Fibroblast of mammary gland (primary cell): ENCODE measurements around the gene GSTM3.
A peak's percentile ranks its signal among the peaks of the same experiment; 100 is the strongest.

Experiments
- DNase-seq: peaks from one replicate; pipeline ENCODE4 v3.0.0-alpha.2; 2010; ENCODE audit warnings: low read depth
- H3K4me3 ChIP-seq: 2 replicates; pipeline ENCODE4 v1.5.1; 2011; ENCODE audit warnings: low read depth, mild to moderate bottlenecking, low read length, moderate library complexity; ENCODE audit not compliant: control insufficient read depth
- TF ChIP-seq, protein P1 (sequence below): conservative IDR thresholded peaks from 2 replicates; pipeline ENCODE4 v1.5.1; 2011; ENCODE audit warnings: low read depth, low read length, inconsistent platforms; ENCODE audit not compliant: control insufficient read depth, insufficient read depth

GSTM3 gene

DNA sequence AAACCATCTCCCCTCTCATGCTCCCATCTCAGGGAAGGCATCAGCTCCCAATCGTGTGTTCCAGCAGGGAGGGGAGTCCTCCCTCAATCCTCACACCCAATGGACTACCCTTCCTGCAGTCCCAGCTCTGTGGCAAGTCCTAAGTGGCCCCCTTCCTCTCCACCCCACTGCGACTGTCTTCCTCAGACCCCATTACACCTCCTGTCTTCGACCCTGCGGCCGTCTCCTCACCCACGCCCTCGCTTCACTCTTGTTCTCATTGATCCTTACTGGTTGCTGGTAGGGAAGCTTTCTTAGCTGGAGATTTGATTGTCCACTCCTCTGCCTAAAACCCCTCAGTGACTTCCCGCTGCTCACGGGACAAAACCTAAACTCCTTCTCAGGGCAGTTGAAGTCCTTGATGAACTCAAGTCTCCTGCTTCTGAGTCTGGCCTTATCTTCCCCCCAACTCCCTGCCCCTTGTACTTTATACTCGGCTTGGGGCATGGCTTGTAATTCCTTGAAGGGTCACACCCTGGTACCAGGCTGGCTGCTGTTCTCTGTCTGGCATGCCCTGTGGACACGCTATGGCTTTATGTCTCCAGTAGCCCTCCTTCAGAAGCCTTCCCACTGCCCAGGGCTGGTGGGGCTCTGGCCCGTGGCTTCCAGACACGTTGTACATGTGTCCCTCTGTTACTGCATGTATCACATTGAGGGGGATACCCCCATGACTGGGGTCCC is 25.2 kb upstream of the GSTM3 start:
- DNase-seq, result no peak
- H3K4me3 ChIP-seq, result no peak overlapping the region
- TF ChIP-seq, protein P1, sequence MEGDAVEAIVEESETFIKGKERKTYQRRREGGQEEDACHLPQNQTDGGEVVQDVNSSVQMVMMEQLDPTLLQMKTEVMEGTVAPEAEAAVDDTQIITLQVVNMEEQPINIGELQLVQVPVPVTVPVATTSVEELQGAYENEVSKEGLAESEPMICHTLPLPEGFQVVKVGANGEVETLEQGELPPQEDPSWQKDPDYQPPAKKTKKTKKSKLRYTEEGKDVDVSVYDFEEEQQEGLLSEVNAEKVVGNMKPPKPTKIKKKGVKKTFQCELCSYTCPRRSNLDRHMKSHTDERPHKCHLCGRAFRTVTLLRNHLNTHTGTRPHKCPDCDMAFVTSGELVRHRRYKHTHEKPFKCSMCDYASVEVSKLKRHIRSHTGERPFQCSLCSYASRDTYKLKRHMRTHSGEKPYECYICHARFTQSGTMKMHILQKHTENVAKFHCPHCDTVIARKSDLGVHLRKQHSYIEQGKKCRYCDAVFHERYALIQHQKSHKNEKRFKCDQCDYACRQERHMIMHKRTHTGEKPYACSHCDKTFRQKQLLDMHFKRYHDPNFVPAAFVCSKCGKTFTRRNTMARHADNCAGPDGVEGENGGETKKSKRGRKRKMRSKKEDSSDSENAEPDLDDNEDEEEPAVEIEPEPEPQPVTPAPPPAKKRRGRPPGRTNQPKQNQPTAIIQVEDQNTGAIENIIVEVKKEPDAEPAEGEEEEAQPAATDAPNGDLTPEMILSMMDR, result no peak

DNA sequence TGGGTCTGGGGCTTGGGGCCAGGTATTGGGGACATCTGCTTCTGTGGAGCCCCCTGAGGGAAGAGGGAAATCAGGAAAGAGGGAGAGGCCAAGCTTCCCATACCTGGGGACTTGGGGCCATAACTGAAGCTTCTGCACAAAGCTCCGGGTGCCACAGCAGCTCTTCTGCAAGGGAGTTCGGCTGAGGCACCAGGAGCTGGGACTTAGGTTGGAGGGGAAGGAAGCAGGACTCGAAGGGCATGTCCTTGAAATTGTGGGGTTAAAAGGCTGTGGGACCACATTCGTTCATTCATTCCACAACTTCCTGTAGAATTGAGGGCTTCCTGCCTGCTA is 24.6 kb upstream of the GSTM3 start:
- no peak for DNase-seq
- TF ChIP-seq, protein P1, result no peak
- no peak overlapping the region for H3K4me3 ChIP-seq

DNA sequence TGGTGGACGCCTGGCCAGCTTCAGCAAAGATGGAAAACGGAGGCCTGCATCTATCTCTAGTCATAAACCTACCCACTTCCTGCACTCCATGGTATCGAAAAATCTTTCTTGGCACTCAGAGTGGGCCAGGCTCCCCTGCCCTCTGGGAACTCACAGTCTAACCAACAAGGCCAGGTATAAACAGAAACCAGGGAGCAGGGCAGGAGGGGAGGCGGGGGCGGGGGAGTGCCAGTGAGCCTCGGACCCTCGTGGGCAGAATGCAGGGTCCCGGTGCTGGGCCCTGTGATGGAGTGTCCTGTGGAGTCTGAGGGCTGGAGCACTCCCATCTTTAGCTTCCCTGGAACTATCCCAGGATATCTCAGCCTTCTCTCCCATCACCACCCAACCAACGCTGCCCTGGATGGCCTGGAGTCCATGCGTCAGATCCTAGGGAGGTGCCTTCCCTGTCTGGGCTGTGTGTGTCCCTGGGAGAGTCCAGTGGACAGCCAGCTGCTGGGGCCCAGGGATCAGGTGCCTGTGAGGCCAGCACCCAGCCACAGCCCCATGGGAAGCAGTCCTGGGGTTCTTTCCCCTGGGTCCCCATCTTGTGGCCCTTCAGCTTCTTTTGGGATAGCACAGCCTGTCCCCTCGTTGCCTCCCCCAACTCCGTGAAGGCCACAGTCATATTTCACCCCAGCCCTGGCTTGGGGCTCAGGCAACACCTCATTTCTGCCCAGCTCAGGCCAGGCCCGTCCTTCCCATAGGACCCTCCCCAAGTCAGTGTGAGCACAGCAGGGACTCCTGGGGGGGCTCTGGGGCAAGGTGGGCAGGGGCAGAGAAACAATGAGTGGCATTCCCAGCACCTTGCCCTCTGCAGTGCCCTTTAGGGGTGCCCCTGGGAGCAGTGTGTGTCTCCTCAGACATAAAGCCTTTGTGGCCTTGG is 24.0 kb upstream of the GSTM3 start:
- no peak overlapping the region for H3K4me3 ChIP-seq
- no peak for DNase-seq
- TF ChIP-seq, protein P1, result no peak

DNA sequence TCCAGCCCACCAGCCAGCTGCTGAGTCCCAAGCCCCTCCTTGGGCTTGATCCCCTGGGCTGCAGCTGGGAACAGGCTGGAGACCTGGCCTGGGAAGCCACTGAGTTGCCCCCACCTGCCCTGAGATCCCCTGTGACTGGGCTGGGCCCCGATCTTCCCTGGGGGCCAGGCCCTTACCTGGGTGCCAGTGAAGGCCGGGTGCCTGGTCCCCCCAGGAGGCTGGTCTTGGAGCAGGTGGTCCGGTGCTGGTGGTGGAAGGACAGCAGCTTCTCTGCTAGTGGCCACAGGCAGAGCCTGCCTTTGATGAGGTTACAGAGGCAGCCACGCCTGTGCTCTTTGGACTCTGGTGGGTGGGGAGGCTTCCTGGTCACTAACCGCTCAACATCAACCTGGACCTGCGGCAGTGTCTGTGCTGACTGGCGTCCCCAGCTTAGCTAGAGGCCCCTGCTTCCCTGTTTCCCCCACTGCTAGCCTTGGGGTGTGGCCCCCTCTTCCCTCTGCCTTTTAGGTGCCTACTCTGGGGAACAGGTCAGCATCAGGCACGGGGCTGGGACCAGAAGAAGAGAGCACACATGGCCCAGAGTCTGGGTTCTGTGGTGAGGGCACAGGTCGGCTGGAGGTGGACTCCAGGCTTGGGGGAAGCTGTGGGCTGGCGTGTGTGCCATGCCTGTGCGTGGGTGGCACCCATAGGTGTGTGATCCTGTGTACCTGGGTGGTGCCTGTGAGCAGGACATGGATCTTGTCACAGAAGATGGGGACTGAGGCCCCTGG is 23.0 kb upstream of the GSTM3 start, which contains the start of gene EPS8L3:
Gene EPS8L3, minus strand, starts transcription at position 278 of the 770 bp plus-strand sequence. CDS start 2,174 bp downstream, outside the sequence.
- TF ChIP-seq, protein P1, result no peak
- no peak within 1 kb of the TSS for H3K4me3 ChIP-seq
- DNase-seq, result no peak

DNA sequence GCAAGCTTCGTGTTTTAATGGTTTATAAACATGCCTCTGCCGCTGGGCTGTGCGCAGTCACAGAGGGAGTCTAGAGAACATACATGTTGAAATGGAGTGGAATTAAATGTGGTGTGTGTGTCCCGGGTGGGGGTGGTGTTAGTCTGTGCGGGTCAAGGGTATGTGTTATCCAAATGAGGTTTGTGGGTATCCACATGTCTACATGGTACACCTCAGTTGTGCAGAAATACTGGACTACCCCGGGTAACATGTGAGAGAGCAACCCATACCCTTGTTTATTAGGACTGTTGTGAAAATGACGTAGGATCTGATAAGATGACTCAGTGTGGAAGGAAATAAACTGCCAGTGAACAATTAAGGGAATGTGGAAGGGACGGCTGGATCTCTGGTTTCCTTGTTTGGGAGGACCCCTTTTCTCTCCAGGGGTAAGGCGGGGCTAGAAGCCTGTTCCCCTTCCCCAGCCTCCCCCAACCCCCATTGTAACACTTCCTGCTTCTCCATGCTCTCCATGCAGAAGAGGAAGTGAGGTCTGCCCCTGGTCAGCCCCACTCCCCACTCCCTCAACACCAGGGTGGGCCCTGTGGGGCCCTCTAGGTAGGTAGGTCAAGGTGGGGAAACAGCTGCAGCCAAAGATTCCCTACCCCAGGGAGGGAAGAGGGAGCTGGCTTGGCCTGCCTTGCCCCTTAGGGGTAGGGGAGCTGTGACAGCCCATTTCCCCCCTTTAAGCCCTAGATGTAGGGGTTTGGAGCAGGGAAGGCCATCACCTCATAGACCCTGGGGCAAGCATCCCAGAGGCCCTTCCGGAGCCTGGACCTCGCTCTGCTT is 22.2 kb upstream of the GSTM3 start:
- TF ChIP-seq, protein P1, result no peak
- peak; percentile 73 for DNase-seq
- H3K4me3 ChIP-seq, result no peak overlapping the region
